Measurements from ENCODE around the gene RHOBTB3.

RHOBTB3 gene

DNA sequence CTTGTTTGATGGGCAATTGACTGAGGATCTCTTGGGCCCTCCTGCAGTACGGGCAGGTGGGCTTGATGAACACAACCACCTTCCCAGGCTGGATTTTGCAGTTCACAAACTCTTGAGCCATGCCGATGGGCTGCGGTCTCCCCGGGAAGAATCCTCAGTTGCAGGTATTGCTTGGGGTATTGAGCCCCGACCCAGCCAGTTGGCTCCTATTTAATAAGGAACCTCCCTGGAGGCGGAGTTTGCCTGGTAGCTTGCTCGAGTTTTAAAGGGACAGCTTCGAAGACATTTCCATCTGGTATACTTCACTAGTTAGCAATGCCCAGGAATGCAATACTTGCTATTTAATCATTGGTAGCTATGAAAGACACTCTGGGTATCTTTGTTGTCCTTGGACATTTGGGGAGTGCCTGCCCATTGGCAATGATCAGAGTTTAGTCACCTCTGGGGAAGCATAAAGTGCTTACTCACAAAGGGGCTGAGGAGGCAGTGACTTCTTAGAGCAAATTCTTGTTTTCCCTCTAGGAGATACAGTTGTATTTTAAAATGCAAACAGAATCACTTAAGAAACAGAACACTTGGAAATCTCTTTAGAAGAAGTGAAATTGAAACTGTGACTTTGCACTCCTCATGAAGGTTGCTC is 91.5 kb downstream of the RHOBTB3 start, which contains the start of gene GLRX:
GLRX (minus strand) TSS at position 185 of the 640 bp plus-strand sequence; CDS start at position 121, 64 bp downstream.
- H3K4me3 ChIP-seq (ENCODE audit: low read depth, low read length), result peak within 1 kb of the TSS; percentile 77
- TF ChIP-seq, protein P1, sequence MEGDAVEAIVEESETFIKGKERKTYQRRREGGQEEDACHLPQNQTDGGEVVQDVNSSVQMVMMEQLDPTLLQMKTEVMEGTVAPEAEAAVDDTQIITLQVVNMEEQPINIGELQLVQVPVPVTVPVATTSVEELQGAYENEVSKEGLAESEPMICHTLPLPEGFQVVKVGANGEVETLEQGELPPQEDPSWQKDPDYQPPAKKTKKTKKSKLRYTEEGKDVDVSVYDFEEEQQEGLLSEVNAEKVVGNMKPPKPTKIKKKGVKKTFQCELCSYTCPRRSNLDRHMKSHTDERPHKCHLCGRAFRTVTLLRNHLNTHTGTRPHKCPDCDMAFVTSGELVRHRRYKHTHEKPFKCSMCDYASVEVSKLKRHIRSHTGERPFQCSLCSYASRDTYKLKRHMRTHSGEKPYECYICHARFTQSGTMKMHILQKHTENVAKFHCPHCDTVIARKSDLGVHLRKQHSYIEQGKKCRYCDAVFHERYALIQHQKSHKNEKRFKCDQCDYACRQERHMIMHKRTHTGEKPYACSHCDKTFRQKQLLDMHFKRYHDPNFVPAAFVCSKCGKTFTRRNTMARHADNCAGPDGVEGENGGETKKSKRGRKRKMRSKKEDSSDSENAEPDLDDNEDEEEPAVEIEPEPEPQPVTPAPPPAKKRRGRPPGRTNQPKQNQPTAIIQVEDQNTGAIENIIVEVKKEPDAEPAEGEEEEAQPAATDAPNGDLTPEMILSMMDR (conservative IDR thresholded peaks at IDR 0.05; ENCODE audit: low read depth, low read length), result no peak
- peak; percentile 89 for DNase-seq (ENCODE audit: low read depth)

DNA sequence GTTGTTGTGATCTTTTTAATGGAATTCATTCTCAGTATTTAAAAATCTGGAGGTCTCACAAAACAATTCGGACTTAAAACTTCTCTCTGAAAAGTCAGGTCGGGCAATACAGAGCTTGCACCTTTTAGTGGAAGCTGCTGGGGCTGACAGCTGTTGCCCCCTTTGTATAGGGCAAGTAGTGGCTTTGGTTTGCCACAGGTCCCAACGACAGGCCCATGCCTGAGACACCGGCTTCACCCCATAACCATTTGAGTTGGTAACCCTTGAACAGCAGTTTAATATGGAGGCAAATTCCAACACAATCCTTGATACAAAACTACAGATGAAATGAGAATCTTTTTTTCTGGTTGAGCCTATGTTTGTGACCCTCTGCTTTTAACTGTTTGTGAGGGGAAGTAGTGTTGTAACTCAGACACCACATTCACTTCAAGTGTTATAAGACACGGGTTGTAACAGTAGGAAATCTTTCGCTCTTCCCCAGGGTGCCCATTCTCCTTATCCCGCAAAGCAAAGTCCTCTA is 92.1 kb downstream of the RHOBTB3 start:
- H3K4me3 ChIP-seq (ENCODE audit: low read depth, low read length), result peak overlapping the region; percentile 77
- TF ChIP-seq, protein P1 (conservative IDR thresholded peaks at IDR 0.05; ENCODE audit: low read depth, low read length), result no peak
- DNase-seq (ENCODE audit: low read depth), result no peak

DNA sequence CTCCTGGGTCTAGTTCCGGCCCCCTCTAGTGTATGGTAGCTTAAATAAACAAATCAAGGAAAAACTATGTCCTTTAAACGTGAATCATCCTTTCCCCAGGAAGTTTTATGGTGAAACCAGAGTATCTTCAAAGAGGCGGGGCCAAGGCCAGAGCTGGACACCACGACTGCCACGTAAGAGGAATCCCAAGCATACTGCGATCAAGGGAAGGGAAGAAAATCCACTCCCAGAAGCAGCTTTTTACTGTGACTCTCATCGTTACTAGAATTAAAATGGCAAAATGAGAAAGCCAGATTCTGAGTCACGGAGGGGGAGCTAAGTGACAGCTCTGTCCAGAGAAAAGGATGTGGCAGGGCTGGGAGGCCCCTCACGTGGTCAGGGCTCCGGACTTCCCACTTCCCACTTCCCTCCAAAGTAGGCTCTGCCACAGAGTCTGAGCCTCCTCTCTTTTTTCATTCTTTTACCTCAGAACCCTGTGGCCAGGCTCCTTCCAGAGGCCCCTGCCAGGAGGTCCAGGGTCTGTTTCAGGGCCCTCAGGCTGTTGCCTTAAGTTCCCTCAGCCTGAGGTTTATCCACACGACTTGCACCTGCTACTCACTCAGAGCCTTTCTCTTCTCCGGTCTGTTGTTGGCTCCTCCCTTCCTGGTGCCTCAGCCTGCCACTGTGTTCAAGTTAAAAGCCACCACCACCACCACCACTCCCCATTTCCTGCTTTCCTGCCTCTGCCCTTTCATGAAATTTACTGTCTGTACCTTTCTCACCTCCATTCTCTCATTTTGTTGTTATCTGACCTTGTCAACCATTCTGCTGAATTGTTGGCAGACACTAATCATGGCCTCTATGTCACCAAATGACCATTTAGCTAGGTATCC is 92.8 kb downstream of the RHOBTB3 start:
- peak overlapping the region; percentile 77 for H3K4me3 ChIP-seq (ENCODE audit: low read depth, low read length)
- DNase-seq (ENCODE audit: low read depth), result peak; percentile 96
- TF ChIP-seq, protein P1 (conservative IDR thresholded peaks at IDR 0.05; ENCODE audit: low read depth, low read length), result peak; percentile 25

DNA sequence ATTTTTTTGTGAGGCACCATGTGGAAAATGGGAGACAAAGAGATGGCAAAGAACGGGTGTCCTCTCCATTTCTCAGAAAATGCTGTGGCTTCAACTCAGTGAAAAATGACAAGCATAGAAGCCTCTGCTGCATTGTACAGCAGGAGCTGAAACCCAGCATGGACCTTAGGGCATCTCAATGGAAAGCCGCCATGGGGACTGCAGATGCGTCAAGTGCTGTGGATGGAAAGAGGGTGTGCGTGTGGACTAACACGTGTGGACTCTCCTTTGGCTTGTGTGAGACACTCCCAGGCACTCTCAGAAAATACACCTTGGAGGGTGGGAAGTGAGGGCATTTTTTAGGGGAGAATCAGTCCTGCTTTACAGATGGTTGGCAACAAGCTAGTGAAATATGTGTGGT is 93.6 kb downstream of the RHOBTB3 start:
- no peak overlapping the region for H3K4me3 ChIP-seq (ENCODE audit: low read depth, low read length)
- no peak for DNase-seq (ENCODE audit: low read depth)
- TF ChIP-seq, protein P1 (conservative IDR thresholded peaks at IDR 0.05; ENCODE audit: low read depth, low read length), result no peak

DNA sequence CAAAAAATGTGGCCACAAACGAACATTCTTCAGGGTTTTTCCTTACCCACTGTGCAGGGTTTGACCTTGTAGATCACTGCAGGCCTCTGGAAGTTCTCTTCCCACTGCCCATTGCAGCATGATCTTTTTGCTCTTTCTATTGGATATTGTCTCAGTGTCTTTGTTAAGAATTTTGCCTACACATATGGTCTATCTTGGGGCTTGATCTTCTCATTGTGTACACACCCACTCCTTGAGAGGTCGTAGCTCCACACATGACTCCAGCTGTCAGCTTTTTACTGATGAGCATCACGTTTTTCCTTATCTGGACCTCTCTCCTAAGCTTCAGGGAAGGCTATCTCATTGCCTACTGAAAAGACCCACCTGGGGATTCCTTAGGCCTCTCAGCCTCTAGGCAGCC is 94.4 kb downstream of the RHOBTB3 start:
- no peak for DNase-seq (ENCODE audit: low read depth)
- no peak overlapping the region for H3K4me3 ChIP-seq (ENCODE audit: low read depth, low read length)
- TF ChIP-seq, protein P1 (conservative IDR thresholded peaks at IDR 0.05; ENCODE audit: low read depth, low read length), result no peak

DNA sequence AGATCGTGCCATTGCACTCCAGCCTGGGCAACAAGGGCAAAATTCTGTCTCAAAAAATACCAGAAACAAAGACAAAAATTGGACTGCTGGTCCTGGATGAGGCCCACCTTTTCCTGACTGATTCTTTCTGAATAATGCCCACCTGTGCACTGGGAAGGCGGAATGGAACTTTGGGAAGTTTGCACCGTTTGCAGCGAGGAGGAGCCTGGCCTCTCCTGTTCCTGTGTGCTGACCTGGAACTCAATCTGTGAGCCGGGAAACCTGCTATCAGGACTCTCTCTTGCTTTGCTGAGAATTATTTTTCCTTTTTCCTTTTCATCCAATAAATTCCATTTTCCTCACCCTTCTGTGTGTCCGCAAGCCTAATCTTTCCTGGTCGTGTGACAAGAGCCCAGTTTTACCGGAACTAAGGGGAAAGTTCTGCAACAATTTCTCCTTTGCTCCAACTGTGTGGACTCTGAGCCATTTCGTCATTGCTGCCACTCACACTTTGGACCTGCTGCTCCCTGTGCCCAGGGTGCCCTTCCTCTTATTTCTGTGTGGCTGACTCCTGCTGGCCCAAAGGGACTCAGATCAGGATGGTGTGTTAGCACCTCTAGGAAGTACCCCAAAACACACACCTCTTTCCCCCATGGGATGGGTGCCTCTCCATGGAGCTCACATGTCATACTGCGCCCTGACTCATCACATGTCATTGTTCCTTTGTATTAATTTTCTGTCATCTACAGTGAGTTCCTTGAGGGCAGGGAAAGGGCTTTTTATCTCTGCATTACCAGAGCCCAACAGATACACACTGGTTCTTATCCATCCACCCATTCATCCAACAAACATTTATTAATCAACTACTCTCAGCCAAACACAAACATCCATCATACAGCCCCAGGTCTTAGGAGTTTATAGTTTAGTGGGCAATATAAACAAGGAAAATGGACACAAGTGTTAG is 96.1 kb downstream of the RHOBTB3 start:
- DNase-seq (ENCODE audit: low read depth), result no peak
- H3K4me3 ChIP-seq (ENCODE audit: low read depth, low read length), result no peak overlapping the region
- TF ChIP-seq, protein P1 (conservative IDR thresholded peaks at IDR 0.05; ENCODE audit: low read depth, low read length), result no peak
